Spinal cord (tissue), 10 donors: ENCODE measurements around the gene TBC1D22A. TPM values are rescaled to one million over a fixed set of nuclear protein-coding genes. Genes with fewer than 3 reads are reported as not detected.

Source experiments
- DNase-seq, 6 donors: peaks; one replicate each; pipeline versions ENCODE4 v3.0.0 to v3.0.0-alpha.2; 2013 to 2015; ENCODE audit warnings: low spot score in 6 of 6, low read depth in 4 of 6
- H3K27ac ChIP-seq: one replicate; pipeline ENCODE4 v1.5.1; 2013; ENCODE audit warnings: low read depth, low read length, control low read depth
- H3K27me3 ChIP-seq: one replicate; pipeline ENCODE4 v1.6.1; 2013; ENCODE audit warnings: low read length; ENCODE audit not compliant: control insufficient read depth, insufficient read depth
- H3K36me3 ChIP-seq: one replicate; pipeline ENCODE4 v1.6.1; 2013; ENCODE audit warnings: low read length; ENCODE audit not compliant: control insufficient read depth, insufficient read depth
- H3K4me1 ChIP-seq: one replicate; pipeline ENCODE4 v1.6.1; 2013; ENCODE audit warnings: low read length; ENCODE audit not compliant: control insufficient read depth, insufficient read depth
- H3K4me3 ChIP-seq: one replicate; pipeline ENCODE4 v1.5.1; 2013; ENCODE audit warnings: low read depth, low read length, control low read depth
- H3K9me3 ChIP-seq: one replicate; pipeline ENCODE4 v1.6.1; 2013; ENCODE audit warnings: low read length; ENCODE audit not compliant: control insufficient read depth, insufficient read depth
- WGBS: methylation state at CpG from one replicate; pipeline ENCODE4 v1.1.5; 2013; ENCODE audit warnings: missing lambda C conversion rate; ENCODE audit not compliant: insufficient coverage; 5-methylcytosine and 5-hydroxymethylcytosine counted together
- polyA plus RNA-seq, 2 donors: library from polyadenylated mRNA; unstranded; fragments of 120-200 nt; gene quantifications; one replicate each; pipeline ENCODE4 v1.2.1, GENCODE V29; 2013; ENCODE audit not compliant: insufficient read length in 2 of 2
- total RNA-seq, 2 donors: library from RNA; depleted of rRNA in 1 of 2; stranded (reverse); fragments of 120-200 nt in 1 of 2; fragments of >200 nt in 1 of 2; gene quantifications; one replicate each; pipeline versions ENCODE4 v1.2.3 to v1.2.4, GENCODE V29; 2013 to 2014
- donor health status: healthy.

TBC1D22A gene
- total and polyA plus RNA-seq, 4 donors: 7.1 to 14.6 (median 10.8) TPM

GRCh38 chr22:46752286-46752987 is 10.0 kb upstream of the TBC1D22A start:
- Histone ChIP-seq H3K4me3 (no peak overlapping the region), H3K9me3 (peaks cover 5% of the 10 kb centered on the region), H3K27me3 (peaks cover 3% of the 10 kb centered on the region), H3K36me3 (no peaks in the 10 kb centered on the region), H3K27ac (no peak overlapping the region), H3K4me1 (peaks cover 27% of the 10 kb centered on the region)
- WGBS: 40% methylated on average over 1 of the region's 11 CpGs
- DNase-seq: no peak

DNA sequence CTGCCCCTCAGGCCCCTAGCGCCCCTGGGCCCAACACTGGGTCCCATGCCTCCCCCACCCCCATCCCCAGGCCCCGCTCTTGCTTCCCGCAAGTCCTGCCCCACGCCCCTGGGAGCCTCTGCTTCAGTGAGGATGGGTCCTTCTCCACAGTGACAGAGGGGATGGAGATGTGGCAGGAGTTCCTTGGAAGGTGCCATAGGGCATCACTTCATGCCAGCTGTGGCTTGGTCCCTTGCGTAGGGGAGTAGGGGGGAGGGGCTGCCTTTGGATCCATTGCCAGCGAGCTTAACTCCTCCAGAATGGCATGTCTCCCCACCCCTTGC is 9.5 kb upstream of the TBC1D22A start:
- H3K27me3 ChIP-seq: no peaks in the 10 kb centered on the region
- peaks cover 5% of the 10 kb centered on the region for H3K9me3 ChIP-seq
- DNase-seq: no peak
- H3K27ac ChIP-seq: no peak overlapping the region
- 67% methylated on average over 1 of the region's 6 CpGs for WGBS
- no peaks in the 10 kb centered on the region for H3K36me3 ChIP-seq
- peaks cover 27% of the 10 kb centered on the region for H3K4me1 ChIP-seq
- H3K4me3 ChIP-seq: no peak overlapping the region

- peaks cover 27% of the 10 kb centered on the region for H3K4me1 ChIP-seq
- no peaks in the 10 kb centered on the region for H3K27me3 ChIP-seq
- DNase-seq: no peak
- peaks cover 5% of the 10 kb centered on the region for H3K9me3 ChIP-seq
- no peaks in the 10 kb centered on the region for H3K36me3 ChIP-seq
- no peak overlapping the region for H3K27ac ChIP-seq
- 85% methylated on average over 8 of the region's 8 CpGs for WGBS
- H3K4me3 ChIP-seq: no peak overlapping the region
Observed at GRCh38 chr22:46753360-46753759, 9.1 kb upstream of the TBC1D22A start.

GRCh38 chr22:46753761-46754109 is 8.7 kb upstream of the TBC1D22A start:
- H3K4me3 ChIP-seq: no peak overlapping the region
- H3K27ac ChIP-seq: no peak overlapping the region
- no peaks in the 10 kb centered on the region for H3K36me3 ChIP-seq
- no peaks in the 10 kb centered on the region for H3K27me3 ChIP-seq
- peaks cover 5% of the 10 kb centered on the region for H3K9me3 ChIP-seq
- DNase-seq: no peak
- 87% methylated on average over 4 of the region's 4 CpGs for WGBS
- H3K4me1 ChIP-seq: peaks cover 27% of the 10 kb centered on the region

- peak in 1 of 6 donors; percentile 47 for DNase-seq
- Histone ChIP-seq H3K4me3 (no peak overlapping the region), H3K36me3 (no peaks in the 10 kb centered on the region), H3K9me3 (peaks cover 5% of the 10 kb centered on the region), H3K27me3 (no peaks in the 10 kb centered on the region), H3K4me1 (peaks cover 27% of the 10 kb centered on the region), H3K27ac (no peak overlapping the region)
- 70% methylated on average over 14 of the region's 14 CpGs for WGBS
Observed at GRCh38 chr22:46754110-46754799, 8.2 kb upstream of the TBC1D22A start.

- Histone ChIP-seq H3K4me3 (no peak overlapping the region), H3K36me3 (no peaks in the 10 kb centered on the region), H3K27me3 (no peaks in the 10 kb centered on the region), H3K9me3 (peaks cover 5% of the 10 kb centered on the region), H3K4me1 (peaks cover 25% of the 10 kb centered on the region), H3K27ac (no peak overlapping the region)
- DNase-seq: no peak
- whole genome bisulfite sequencing: 93% methylated on average over 2 of the region's 6 CpGs
Observed at GRCh38 chr22:46754826-46755225, 7.6 kb upstream of the TBC1D22A start.

DNA sequence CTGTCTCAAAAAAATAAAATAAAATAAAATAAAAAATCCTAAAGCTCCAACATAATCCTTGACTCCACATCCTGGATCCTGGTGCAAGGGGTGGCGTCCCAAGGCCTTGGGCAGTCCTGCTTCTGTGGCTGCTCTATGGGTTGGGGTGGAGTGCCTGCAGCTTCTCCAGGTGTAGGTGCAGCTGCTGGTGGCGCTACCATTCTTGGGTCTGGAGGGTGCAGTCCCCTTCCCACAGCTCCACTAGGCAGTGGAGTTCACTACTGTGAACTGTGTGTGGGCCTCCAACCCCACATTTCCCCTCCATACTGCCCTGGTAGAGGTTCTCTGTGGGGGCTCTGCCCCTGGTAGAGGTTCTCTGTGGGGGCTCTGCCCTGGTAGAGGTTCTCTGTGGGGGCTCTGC is 6.9 kb upstream of the TBC1D22A start:
- no peak overlapping the region for H3K27ac ChIP-seq
- no CpG with 5 or more reads among the region's 2 CpGs for WGBS

GRCh38 chr22:46756097-46756496 is 6.4 kb upstream of the TBC1D22A start:
- Histone ChIP-seq H3K36me3 (no peaks in the 10 kb centered on the region), H3K4me3 (no peak overlapping the region), H3K27me3 (no peaks in the 10 kb centered on the region), H3K27ac (no peak overlapping the region), H3K9me3 (peaks cover 5% of the 10 kb centered on the region), H3K4me1 (peaks cover 14% of the 10 kb centered on the region)
- WGBS: 80% methylated on average over 1 of the region's 1 CpG
- DNase-seq: no peak

More for the DNA sequence above, 6.9 kb upstream of the TBC1D22A start:
- no peak overlapping the region for H3K4me3 ChIP-seq
- no peaks in the 10 kb centered on the region for H3K27me3 ChIP-seq
- H3K4me1 ChIP-seq: peaks cover 18% of the 10 kb centered on the region
- DNase-seq: no peak
- H3K36me3 ChIP-seq: no peaks in the 10 kb centered on the region
- peaks cover 5% of the 10 kb centered on the region for H3K9me3 ChIP-seq

DNA sequence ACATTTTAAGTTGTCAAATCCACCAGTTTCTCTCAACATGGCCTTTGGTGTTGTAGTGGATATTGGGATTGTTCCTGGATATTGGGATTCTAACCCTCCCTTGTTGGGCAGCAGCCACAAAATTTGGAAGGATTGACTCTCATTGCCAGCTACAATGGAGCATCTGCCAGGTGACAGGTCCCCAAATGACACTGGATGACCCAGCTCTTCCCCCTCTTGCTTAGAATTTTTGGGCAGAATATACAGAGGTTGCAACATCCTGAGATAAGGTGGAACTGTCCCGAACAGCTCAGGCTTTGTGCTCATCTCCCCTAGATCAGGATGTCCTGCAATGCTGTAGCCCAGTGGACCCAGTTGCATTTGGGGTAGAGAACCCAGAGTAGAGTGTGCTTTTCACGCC is 5.3 kb upstream of the TBC1D22A start:
- DNase-seq: no peak
- Histone ChIP-seq H3K9me3 (peaks cover 5% of the 10 kb centered on the region), H3K4me1 (peaks cover 22% of the 10 kb centered on the region), H3K4me3 (no peak overlapping the region), H3K27me3 (no peaks in the 10 kb centered on the region), H3K27ac (no peak overlapping the region), H3K36me3 (no peaks in the 10 kb centered on the region)
- 100% methylated on average over 2 of the region's 2 CpGs for WGBS

GRCh38 chr22:46758121-46758520 is 4.3 kb upstream of the TBC1D22A start:
- Histone ChIP-seq H3K4me1 (peaks cover 28% of the 10 kb centered on the region), H3K9me3 (peaks cover 5% of the 10 kb centered on the region), H3K36me3 (no peaks in the 10 kb centered on the region), H3K27ac (no peak overlapping the region), H3K4me3 (no peak overlapping the region), H3K27me3 (no peaks in the 10 kb centered on the region)
- DNase-seq: no peak
- WGBS: no CpG with 5 or more reads among the region's 1 CpG
